HG03135 (cell line): Measurements from ENCODE around the gene RANGAP1.

ENCODE experiments used
- ATAC-seq: cut with Tn5 transposase; IDR thresholded peaks from one replicate; pipeline ENCODE4 v1.9.1; 2021; ENCODE audit warnings: mild to moderate bottlenecking, moderate library complexity; ENCODE audit not compliant: unreplicated experiment

RANGAP1 gene

DNA sequence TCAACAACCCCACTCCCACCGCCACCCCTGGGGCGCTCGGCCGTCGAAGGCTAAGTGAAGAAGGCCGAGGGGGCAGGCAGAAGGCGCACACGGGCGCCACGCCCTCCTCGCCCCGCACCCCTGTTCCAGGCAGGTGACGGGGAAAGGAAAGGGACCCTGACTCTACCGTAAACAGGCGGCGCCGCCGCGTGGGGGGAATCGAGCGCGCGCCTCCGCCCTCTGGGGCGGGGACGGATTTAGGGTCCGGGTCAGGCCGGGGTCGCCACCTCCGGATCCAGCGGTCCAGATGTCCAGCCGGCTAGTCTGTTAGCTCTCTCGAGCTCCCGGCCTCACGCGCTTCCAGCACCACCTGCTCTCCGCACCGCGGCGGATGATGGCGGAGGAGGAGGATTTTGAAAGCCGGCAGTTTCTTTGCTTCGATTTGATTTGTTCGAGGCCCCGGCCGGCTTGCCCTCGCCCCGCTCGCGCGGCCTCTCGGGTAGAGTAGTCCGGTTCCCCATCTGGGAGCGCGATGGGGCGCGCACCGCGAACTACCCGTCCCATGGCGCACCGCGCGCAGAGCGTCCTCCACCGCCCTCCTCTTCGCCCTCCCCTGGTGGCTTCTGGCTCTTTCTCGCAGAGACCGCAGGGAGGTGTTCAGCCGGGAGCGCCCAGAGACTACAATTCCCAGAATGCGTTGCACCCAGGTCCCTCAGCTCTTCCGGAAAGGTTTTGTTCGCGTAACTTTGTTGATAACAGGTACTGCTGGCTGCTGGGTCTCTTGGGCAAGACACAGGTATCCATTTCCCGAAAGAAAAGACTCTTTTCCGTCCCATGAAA, at the start of gene RANGAP1:
Gene RANGAP1 (minus strand): TSS at position 368 of the 819 bp plus-strand sequence. CDS start 5,143 bp downstream, outside the sequence.
- peak; percentile 88 for ATAC-seq

DNA sequence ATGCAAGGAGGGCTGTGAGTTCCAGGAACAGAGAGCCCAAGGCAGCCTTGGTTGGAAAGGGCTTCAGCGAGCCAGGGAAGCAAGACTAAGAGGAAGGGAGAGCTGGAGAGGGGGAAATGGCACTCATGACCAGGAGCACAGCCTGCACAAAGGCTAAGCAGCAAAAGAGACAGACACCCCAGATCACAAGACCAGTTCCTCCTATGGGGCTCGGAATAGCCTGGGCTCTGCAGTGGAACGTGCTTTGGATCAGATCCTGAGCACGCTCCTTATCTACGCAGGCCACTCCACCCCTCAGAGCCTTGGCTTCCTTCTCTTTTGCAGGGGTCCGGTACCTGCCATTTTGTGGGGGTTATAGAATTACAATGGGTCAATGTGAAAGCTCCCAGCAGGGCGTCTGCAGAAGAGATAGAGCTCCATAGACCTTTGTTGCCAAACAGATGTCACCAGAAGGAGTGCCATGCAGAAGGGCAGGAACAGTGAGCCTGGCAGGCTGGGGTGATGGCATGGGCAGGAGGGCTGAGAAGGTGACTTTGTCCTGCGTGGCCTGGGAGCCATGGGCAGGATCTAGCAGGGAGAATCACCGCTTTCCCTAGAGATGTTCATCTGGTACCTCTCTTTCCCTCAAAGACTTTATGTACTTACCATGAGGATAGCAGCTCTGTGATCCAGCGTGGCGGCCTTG, 49.1 kb upstream of the RANGAP1 start:
- no peak for ATAC-seq

DNA sequence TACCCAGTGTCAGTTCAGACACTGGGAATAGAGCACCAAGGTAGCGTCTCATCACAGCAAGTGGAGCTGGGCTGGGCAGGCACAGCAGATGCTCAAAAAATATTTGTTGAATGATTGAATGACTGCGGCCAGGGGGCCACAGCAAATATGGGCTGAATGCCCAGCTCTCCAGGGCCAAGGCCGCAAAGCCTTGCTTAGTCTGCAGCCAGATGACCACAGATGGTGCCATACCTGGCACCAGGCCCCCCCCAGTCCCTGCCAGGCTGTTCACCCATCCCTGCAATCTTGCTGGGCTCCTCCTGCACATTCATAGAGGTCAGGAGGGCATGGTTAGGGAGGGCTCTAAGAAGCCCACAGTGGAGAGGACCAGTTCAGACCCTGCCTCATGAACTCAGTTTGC, 48.2 kb upstream of the RANGAP1 start:
- ATAC-seq: no peak

GRCh38 chr22:41333806-41334205, 47.8 kb upstream of the RANGAP1 start:
- no peak for ATAC-seq

- no peak for ATAC-seq
Measured at GRCh38 chr22:41332217-41332939, 46.4 kb upstream of the RANGAP1 start.

- no peak for ATAC-seq
Measured at GRCh38 chr22:41330169-41330568, 44.2 kb upstream of the RANGAP1 start.

DNA sequence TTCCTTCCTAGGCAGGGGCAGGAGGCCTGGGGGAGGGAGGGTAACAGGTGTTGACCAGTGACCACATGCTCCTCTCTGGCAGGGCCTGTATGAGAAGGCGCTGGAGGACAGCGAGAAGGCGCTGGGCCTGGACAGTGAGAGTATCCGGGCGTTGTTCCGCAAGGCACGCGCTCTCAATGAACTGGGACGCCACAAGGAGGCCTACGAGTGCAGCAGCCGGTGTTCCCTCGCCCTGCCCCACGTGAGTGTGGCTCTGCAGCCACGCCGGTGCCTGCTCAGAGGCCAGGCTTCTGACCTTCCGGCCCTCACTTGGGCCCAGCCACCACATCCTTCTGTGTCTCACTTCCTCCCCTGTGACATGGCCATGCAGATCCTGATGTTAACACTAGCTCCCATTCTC, 41.1 kb upstream of the RANGAP1 start:
- ATAC-seq: no peak

DNA sequence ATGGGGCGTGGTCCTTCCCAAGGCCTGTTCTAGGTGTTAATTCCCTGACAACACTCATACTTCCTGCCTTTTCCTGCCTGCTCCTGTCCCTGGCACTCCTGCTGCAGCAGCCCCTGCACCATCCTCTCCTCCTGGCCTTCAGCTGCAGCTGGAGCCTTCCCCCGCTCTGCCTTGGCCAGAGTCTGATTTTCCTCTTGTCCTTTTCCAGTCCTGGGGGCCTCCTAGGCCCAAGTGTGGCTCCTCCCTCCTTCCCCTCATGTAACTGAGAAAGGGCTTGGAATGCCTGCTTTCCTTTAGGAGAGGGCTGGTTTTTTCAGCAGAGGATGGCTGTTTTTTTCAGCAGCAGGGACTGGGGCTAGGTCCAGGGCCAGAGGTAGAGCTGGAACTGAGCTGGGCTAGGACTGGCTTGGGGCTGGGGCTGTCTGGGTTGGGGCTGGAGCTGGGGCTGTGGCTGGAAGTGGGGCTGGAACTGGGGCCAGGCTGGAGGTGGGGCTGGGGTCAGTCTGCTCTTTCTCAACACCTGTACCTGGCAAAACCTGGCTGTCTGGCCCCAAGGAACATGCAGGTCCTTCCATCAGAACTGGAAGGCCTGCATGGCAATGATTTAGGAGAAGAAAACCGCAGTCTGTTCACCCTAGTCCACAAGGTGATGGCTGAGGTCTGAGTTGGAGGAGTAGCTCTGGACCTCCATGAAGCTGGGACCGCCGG, 39.0 kb upstream of the RANGAP1 start:
- no peak for ATAC-seq

GRCh38 chr22:41320416-41321240, 34.6 kb upstream of the RANGAP1 start:
- ATAC-seq: no peak

DNA sequence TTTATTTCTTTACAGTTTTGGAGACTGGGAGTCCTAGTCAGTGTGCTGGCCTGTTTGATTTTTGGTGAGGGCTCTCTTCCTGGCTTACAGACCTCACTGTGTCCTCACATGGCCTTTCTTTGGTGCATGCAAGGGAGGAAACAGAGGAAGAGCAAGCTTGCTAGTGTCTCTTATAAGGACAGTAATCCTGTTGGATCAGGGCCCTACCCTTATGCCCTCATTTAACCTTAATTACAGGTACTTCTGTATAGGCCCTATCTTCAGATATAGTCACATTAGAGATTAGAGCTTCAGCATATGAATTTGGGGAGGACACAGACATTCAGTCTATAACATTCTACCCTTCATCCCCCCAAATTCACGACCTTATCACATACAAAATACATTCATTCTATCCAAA, 29.6 kb upstream of the RANGAP1 start:
- ATAC-seq: no peak

GRCh38 chr22:41314821-41315220, 28.8 kb upstream of the RANGAP1 start:
- no peak for ATAC-seq

DNA sequence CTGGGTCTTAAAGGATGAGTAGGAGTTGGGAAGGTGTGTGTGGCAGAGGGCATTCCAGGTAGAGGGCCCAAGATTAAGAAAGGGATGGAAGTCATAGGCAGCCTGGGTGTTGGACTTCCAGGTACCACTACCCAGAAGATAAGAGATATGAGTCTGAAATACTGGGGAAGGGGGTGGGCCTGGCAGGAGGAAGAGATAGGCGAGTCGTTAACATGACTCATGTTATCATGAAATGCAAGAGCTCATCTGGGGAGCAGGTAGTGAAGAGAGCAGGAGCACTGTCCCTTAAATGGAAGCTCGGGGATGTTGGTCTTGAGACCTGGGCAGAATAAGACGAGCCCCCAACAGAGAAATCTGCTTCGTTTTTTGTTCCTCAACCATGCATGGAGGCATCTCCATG, 25.5 kb upstream of the RANGAP1 start:
- ATAC-seq: no peak

GRCh38 chr22:41310336-41310735, 24.3 kb upstream of the RANGAP1 start:
- ATAC-seq: no peak

- no peak for ATAC-seq
Measured at GRCh38 chr22:41308544-41308947, 22.6 kb upstream of the RANGAP1 start.

DNA sequence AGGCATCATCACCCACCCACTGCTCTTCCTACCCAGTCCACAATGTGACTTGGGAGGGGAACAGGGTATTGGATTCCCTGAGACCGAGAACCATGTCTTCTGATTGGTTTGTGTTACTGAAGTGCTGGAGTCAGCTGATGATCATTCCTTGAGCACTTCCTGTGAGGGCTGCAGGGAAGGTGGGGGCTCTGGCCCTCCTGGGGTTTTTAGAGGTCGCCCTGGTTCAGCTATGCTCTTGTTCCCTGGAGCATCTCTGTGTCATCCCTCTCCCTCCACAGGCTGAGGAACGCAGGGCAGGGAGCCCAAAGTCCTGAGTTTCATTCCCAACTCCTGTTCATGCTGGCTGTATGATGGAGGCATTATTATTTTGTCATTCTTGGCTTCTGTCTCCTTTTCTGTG, 22.1 kb upstream of the RANGAP1 start:
- ATAC-seq: no peak

DNA sequence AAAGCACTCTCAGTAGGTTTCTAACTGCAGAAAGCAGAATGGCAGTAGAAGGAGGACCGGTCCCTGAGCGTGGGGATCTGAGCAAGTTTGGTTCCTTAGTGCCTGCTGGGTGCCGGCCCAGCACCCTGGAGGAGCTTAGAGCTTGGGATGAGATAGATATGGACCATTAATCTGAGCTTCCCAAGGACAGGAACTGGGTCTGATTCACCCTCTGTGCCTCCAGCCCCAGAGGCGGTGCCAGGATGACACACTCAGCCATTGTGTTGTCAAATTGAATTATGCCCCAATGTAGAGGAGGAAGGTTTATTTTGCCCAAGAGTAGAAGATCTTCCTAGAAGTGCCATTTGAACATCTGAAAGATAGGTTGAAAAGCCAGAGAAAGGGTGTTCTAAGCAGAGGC, 19.7 kb upstream of the RANGAP1 start:
- no peak for ATAC-seq

GRCh38 chr22:41302811-41303210, 16.8 kb upstream of the RANGAP1 start:
- no peak for ATAC-seq

- no peak for ATAC-seq
Measured at GRCh38 chr22:41302021-41302767, 16.2 kb upstream of the RANGAP1 start.
